GM18520 (cell line): Measurements from ENCODE around the gene GALNT2.

ENCODE experiments used
- ATAC-seq: cut with Tn5 transposase; IDR thresholded peaks from one replicate; pipeline ENCODE4 v1.9.1; 2021; ENCODE audit not compliant: unreplicated experiment

The GALNT2 gene

DNA sequence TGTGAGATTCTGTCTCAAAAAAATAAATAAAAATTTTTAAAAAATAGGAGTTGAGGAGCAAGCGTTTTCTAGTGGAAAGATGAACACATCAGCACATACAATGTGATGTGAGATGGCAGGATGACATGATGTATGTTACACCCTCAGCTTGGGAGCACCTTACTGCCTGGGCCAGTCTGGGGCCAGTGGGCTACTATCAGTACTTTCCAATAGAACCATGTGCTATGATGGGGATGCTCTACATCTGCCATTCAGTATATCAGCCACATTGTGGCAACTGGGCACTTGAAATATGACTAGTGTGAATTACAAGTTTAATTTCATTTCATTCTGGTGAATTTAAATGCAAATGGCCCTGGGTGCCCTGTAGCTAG lies 203.1 kb downstream of the GALNT2 start:
- no peak for ATAC-seq

GRCh38 chr1:230270559-230271281 lies 203.7 kb downstream of the GALNT2 start:
- no peak for ATAC-seq

DNA sequence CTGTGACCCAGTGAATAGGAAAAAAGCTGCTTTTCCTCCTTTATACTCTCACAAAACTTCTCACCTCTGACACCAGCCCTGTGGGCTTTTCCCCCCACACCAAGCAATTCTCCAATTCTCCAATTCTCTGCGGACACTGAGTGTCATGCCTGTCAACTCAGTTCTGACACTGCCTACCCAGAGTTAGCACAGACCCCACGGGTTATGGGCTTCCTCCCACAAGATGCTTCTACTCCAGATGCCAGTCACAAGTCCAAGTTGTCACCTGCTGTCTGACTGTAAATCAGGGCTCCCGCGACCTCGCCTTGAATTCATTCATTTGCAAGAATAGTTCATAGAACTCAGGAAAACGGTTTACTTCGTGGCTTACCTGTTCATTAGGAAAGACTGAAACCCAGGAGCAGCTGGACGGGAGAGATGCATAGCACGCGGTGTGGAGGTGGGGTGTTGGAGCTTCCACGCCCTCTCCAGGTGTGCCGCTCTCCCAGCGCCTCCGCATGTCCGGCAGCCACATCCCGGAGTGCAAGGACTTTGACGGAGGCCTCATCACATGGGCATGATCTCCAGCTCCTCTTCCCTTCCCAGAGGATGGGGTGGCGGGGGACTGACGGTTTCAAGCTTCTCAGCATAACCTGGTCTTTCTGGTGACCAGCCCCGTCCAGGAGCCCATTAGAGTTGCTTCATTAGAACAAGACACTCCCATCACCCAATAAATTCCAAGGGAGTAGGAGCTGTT lies 204.4 kb downstream of the GALNT2 start:
- ATAC-seq: no peak

- ATAC-seq: no peak
These were observed 205.5 kb downstream of the GALNT2 start for GRCh38 chr1:230272557-230272956.

GRCh38 chr1:230273141-230273710 lies 206.2 kb downstream of the GALNT2 start:
- ATAC-seq: no peak

- no peak for ATAC-seq
These were observed 207.2 kb downstream of the GALNT2 start for GRCh38 chr1:230274254-230274653.

DNA sequence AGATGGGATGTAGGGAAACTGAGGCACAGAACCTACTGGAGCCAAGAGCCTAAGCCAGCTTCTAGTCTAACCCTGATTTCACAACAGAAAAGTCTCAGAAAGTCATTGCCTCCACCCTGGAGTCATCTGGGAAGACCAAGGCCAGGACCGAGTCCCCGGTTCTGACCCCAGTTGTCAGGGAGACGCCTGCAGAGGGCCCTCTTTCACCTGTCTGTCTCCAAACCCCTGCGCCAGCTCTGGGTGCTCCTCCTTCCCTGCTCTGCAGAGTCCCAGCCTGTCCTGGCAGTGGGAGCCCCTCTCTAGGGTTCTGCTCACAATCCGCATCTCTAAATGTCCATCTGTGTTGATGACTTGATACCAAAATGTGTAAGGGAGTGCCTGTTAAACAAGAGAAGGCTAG lies 209.4 kb downstream of the GALNT2 start:
- no peak for ATAC-seq

GRCh38 chr1:230277201-230278025 lies 210.4 kb downstream of the GALNT2 start:
- ATAC-seq: no peak

- ATAC-seq: no peak
These were observed 211.3 kb downstream of the GALNT2 start for GRCh38 chr1:230278376-230278775.

GRCh38 chr1:230278871-230279582 lies 212.0 kb downstream of the GALNT2 start:
- no peak for ATAC-seq

DNA sequence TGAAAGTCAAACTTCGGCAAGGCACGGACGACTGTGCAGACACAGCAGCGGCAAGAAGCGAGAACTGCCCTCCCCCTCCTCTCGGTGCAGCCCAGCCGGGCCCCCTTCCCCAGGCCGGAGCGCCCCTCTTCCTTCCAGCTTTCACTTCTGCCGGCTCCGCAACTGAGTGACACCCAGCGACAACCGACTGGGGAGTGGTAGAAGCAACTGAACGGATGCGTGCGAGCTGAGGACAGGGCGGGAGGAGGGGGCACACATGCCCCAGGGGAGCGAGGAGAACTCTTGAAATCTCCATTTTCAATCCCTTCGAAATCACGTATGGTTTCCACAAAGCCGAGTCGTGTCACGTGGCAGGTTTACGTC lies 212.5 kb downstream of the GALNT2 start:
- ATAC-seq: no peak

DNA sequence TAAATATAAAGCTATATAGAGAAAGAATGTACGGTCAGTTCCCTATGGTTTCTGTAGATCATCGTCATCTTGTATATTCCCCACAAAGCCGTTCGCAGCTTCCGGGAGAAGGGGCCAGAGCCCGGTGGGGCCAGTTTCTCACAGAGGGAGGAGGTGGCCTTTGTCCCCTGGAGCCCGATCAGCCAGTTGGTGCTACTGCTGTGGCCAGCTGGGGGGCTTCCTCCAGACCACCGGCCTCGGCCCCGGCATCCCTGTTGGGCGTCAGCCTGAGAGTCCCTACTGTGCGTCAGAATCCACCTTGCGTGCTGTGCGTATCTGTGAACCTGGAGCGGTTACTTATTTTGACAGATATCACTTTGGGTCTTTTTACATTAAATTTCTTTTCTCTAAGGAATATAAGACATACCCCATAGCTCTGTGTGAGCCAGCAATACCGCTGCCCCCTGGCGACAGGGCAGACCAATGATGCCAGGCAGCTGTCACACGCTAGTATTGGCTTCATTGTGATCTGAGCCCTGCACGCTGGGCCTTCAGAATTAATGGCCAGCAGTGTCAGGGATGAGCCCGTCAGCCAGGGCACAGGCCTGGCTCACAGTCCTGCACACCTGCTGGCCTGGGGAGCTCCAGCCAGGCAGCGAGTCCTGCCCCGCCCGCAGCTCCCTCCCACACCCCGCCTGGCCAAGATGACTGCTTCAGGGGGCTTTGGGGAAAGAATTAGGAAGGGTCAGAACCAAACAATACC lies 213.2 kb downstream of the GALNT2 start:
- ATAC-seq: no peak

GRCh38 chr1:230280906-230281413 lies 213.9 kb downstream of the GALNT2 start:
- ATAC-seq: no peak

- ATAC-seq: no peak
These were observed 214.5 kb downstream of the GALNT2 start for GRCh38 chr1:230281556-230281955.

- ATAC-seq: no peak
These were observed 215.1 kb downstream of the GALNT2 start for GRCh38 chr1:230282157-230282556.

DNA sequence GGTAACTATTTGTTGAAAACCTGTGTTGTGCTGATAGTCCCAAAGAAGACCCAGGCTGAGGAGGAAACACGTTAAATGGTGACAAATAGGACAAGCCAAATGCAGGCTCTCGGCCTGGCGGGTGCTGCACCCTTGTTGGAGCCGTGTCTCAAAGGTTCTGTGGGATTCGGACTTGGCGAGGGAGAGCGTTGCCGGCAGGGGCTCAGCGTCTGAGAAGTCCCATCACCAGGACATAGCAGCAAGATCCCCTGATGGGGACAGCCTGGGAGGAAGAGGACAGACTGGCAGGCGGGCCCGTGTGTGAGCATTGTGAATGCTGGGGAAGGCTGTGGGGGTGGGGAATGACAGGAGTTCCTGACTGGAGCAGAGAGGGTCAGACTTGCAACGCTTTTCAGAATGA lies 216.6 kb downstream of the GALNT2 start:
- no peak for ATAC-seq

GRCh38 chr1:230284891-230285290 lies 217.9 kb downstream of the GALNT2 start:
- ATAC-seq: no peak

DNA sequence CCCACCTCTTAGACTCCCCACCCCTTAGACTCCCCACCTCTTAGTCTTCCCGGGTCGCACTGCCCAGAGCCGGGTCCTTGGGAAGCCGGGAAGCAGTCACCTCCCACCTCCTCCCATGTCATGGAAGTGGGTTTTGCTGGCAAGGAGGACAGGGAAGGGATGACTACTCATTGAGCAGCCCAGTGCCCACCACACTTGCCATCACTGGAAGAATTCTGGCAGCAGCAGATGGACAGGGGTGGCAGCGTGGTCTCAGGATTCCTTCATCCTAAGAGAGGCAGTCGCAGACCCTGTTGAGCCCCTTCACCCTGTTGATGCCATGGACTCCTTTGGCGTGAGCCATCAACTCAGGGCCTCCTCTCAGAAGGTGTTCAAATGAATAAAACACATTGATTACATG lies 218.3 kb downstream of the GALNT2 start:
- no peak for ATAC-seq

DNA sequence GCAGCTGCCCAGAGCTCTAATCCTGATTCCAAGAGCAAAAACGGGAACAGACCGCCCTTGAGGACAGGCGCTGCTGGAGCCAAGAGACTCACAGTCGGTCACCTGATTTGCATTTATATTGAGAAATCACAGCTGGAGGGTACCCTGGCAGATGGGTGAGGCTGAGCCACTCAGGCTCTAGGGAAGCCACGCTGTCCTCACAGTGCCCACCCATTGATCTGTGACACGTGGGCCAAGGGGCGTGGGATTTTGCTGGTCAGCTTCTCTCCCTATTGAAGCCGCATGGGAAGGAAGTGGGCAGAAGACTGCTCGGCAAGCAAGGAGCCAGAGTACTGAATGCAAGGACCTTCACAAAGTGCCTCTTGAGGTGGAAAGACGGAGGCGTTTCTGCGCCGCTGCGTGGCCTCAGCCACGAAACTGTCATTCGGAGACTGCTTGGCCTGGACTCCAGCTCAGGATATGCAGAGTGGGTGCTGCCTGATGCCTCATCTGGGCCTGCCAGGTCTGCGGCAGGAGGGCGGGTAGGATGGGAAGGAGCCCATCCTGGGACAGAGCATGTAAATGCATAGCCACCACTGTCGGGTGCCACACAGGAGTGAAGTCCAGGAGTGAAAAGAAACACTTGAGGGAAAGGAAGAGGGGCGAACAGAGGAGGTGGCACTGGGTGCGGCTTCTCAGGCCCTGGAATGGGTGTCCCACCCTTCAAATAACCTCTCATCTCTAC lies 219.3 kb downstream of the GALNT2 start:
- ATAC-seq: no peak
